ENCODE results near the gene INSIG2.
"Not testable (repeated sequence)": the region's sequence is repeated elsewhere in the genome, so short reads cannot be mapped to it uniquely, and the experiment has no call there.

INSIG2 gene

GRCh38 chr2:118061135-118061955, 26.9 kb upstream of the INSIG2 start:
- no peak for DNase-seq (ENCODE audit: low spot score)

GRCh38 chr2:118062048-118062447, 26.2 kb upstream of the INSIG2 start:
- DNase-seq (ENCODE audit: low spot score) = no peak

DNA sequence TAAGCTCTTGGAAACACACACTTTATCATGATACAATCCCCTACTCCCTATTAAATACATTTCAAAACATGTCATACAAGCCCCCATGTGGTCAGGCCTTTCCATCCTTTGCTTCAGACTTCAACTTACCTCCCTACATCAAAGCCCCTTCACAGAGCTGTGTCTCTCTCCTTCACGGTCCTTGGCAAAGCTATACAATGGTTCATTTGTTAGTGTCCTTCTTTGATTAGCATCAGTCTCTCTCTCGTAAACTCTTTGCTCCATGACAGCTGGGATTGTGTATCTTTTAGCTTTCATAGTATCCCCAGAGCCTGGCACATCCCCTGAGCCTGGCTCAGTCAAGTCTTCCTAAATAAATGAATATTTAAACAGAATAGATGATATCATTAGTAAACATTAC, 25.6 kb upstream of the INSIG2 start:
- DNase-seq (ENCODE audit: low spot score) = no peak

- no peak for DNase-seq (ENCODE audit: low spot score)
Observed at GRCh38 chr2:118065015-118065706, 23.1 kb upstream of the INSIG2 start.

GRCh38 chr2:118065921-118066511, 22.3 kb upstream of the INSIG2 start:
- DNase-seq (ENCODE audit: low spot score) = no peak

DNA sequence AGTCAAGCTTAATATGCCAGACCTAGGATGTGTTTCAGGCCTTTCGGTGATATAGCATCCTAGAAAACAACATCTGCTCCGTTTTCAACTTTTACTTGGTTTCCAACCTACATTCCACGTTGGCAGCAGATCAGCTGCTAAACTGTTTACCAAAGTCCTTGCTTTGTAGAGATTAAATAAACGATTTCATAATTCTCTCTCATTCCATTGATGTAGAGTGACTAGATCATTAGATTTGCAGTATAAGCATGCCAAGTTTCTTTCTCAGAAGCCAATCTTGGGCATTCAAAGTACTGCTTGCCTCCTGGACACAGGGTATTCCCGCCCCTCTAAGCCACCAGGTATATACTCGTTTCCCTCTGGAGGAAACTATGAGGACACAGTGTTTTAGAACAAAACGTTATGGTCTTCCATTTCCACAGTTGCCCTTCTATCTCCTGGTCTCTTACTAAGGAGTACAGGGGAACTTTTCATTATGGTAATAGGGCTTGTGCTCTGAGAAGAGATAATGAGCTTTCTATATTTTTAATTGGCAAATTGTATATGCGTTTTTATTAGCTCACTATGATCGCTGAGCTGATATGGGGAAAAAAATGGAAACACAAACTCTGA, 10.5 kb upstream of the INSIG2 start:
- no peak for DNase-seq (ENCODE audit: low spot score)

DNA sequence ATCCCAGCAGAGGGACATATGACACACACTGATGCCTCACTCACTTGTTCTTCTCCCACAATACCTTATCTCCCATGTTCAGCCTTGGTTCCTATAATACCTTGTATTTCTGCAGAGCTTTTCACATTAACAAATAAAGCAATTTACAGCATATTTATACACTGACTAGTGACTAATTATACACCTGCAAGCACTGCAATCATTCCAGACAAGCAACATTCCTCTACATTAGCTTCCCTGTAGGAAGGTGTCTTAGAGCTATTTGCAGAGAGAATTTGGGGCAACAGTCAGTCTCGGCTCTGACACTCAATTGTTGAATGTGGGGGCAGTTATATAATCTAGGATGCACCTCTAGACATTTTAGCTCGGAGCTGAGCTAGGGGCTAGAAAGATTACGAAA, 9.5 kb upstream of the INSIG2 start:
- no peak for DNase-seq (ENCODE audit: low spot score)

GRCh38 chr2:118084491-118085089, 3.7 kb upstream of the INSIG2 start:
- no peak for DNase-seq (ENCODE audit: low spot score)

GRCh38 chr2:118085173-118086023, 2.9 kb upstream of the INSIG2 start:
- no peak for DNase-seq (ENCODE audit: low spot score)

- no peak for DNase-seq (ENCODE audit: low spot score)
Observed at GRCh38 chr2:118086024-118086633, 2.1 kb upstream of the INSIG2 start.

DNA sequence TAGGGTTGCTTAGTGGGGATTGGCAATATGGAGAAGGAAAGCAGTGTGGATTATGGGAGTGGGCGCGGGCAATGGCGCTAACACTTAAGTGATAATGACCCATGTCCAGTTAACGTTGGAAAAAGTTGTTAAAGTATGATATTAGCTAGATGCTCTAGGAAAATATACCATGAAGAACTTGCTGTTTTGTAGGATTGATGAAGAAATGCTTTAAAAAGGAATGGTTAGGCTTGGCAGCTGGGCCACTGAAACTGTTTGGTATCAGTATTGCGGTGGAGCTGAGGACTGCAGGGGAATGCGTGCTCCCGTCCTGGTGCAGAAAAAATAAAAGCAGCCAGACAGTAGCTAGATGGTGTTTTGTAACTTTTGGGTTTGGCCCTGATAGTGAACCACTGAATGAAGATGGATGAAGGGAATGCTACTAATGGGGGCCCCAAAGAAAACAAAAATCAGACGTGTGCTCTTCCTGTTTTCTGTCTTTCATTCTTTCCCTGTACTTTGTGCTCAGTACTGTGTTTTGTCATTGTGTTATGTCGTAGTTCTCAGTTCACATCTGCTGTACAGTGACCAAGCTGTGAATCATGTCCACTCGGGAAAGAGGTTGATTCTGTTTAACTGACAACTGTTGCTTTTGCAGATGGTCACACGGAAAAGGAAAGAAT, 999 bp downstream of the INSIG2 start:
- DNase-seq (ENCODE audit: low spot score) = peak; percentile 28

DNA sequence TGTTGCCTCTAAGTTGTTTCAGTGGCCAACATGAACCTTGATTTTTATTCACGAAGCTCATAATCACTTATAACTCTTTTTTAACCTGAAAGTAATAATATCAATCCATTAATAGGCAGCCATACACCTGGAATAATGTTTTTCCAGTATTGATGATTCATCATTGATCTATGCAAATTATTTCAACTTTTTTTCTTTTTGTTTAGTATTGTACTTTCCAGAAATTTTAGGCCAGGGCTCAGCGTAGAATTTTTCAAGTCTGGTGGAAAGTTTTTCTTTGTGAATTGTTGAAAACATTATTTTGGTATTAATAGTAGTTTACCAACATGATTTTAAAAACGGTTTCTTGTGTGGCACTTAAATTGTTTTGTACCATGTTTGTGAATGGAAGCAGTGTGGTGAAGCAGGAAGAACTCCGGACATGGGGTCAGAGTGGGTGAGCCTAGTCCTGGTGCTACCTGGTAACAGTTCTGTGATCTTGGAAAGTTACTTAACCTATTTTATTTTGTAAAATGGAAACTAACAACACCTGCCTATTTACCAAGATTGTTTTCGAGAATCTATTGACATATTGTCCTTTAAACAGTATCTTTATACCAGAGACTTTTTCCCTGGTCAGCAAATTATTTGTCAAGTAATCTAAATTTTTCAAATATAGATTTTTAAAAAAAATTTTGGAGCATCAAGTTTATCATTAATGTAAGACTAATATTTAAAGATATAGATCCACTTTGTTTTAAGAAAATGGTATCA, 2.3 kb downstream of the INSIG2 start:
- no peak for DNase-seq (ENCODE audit: low spot score)

DNA sequence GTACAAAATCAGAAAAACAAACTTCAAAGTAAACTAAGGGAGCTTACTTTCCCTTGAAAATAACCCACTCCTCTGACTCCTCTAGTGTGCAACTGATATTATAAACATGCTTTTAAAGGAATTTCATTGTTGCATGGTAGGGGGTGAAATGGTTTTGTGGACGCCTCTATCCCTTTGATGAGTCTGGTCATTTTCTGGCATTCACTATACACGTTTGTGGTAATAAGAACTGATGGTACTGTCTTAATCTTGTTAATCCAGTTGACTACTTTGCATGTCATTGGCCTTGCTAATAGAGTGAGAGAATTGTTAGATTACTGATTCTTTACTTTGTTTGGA, 2.8 kb downstream of the INSIG2 start:
- DNase-seq (ENCODE audit: low spot score) = no peak

GRCh38 chr2:118091631-118092030, 3.4 kb downstream of the INSIG2 start:
- DNase-seq (ENCODE audit: low spot score) = no peak

DNA sequence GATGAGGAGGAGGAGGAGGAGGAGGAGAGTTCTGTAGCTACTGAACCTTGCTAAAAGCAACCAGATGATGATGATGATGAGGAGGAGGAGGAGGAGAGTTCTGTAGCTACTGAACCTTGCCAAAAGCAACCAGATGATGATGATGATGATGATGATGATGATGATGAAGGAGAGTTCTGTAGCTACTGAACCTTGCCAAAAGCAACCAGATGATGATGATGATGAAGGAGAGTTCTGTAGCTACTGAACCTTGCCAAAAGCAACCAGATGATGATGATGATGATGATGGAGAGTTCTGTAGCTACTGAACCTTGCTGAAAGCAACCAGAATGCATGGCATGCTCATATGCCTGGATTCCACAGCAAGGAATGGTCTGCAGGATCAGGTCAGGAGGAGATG, 5.8 kb downstream of the INSIG2 start:
- not testable (repeated sequence) for DNase-seq (ENCODE audit: low spot score)

DNA sequence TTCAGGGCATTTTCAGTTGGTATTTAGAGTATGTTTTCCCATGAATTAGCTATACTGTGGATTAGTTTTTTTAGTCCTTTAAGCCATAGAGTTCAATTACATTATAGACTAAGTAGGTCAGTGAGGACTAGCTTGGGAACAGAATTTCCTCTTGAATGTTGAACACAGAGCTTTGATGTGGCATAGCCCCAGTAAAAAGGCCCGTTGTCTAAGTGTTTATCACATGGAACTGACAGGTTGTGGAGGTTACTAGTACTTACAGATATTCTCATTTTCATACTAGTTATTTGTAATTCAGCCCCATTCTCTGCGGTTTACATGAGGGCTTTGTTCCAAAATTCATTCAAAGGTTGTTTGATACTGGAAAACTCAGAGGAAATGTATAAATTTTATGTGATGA, 6.2 kb downstream of the INSIG2 start:
- DNase-seq (ENCODE audit: low spot score) = no peak

DNA sequence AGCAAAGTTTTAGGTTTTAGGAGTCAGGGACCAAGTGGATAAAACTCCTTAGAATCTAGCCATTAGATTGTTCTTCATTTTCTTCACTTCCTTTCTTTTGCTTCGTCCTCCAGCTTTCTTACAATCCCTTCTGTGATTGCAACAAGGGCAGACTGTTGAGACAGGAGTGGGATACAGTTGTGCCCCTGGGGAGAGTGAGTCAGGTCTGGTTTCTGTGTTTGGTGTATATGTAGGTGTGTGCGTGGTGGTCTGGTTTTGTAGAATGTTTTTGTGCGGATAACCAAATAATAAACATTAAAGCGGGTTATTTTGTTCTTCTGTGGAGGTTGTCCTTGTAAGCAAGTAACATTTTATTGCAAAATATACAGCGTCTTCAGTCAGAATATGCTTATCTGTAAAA, 7.3 kb downstream of the INSIG2 start:
- no peak for DNase-seq (ENCODE audit: low spot score)

DNA sequence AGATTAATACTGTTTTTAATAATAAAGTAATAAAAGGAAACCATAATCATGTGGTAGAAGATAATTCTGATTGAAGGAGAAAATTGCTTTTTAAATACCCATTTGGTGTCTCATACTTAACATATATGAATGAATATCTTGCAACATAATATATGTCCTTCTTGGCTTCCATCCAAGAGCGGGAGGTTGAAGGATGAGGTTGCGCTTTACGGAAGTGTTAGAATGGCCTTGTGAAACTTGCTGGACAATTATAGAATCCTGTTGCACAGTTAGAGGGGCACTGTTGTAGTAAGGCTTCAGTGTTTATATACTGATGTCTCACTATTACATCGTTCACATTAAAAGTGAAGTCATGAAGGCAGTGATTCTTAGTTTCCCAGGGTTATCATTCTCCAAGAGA, 9.4 kb downstream of the INSIG2 start:
- DNase-seq (ENCODE audit: low spot score) = peak; percentile 7

DNA sequence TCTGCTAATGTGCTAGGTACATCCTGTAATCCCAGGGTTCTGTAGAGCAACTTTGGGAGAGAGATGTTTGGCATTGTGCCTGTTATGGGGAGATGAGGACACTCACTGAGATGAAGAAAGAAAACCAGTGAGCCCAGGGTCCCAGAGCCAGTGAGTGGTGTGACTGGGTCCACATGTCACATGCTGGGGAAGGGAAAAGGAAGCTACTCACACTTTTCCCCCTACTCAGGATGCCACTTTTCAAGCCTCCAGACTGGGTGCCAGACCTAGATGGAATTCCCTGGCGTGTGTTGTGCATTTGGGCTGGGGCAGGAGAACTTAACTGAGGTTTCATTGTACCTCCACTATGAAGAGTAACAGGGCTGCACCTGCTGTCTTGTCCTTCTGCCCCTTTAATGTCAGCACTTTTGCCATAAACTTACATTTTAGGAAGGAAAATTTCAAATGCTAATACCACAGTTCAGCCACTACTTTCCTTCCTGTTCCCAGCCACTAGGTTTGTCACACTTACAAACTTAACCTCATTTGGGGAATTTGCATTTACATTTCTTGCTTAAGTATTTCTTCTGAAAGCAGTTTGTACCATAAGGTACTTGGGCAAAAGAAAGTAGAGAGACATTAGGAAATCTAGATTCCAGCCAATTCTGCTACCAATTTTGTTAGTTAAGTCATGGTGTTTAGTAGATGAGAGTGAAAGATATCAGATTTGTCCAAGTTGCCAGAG, 10.2 kb downstream of the INSIG2 start:
- no peak for DNase-seq (ENCODE audit: low spot score)
